Head of caudate nucleus (tissue), 42 donors: Measurements from ENCODE around the gene SHFL.

Experiments used
- DNase-seq, 42 donors: peaks; one replicate each; pipeline versions ENCODE4 v3.0.0 to v3.0.0-alpha.2; 2020 to 2021; ENCODE audit warnings: mixed read lengths in 7 of 42
- intact Hi-C: fragments of 100-400 bp; cut with DNase I; formaldehyde crosslinking; loops from one replicate; pipeline ENCODE4 v1.15.0; 2022

Gene SHFL

DNA sequence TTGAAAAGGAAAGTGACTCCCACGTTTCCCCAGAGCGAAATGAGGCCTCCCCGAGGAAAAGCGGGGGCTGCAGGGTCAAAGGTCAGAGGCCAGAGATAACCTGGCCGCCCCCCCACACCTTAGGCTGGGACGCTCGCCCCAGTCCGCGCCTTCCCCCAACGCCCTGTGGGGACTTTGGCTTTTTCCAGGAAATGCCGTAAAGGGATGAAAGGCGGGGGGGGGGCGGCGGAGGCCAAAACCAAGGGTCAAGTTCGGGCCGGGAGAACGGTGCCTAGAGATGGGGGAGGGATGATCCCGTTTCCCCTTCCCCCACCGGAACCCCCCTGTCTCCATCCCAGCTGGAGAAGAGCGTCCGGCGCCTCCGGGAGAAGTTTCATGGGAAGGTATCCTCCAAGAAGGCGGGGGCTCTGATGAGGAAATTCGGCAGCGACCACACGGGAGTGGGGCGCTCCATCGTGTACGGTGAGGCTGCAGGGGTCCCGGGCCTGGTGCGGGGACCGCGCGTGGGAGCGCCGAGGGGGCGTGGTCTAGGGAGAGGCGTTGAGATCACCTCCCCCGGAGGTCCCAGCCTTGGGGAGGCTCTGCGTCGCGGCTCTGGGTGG lies 575 bp downstream of the SHFL start:
- DNase-seq: peak in 1 of 42 donors; percentile 9
- intact Hi-C loops: no loop called here

DNA sequence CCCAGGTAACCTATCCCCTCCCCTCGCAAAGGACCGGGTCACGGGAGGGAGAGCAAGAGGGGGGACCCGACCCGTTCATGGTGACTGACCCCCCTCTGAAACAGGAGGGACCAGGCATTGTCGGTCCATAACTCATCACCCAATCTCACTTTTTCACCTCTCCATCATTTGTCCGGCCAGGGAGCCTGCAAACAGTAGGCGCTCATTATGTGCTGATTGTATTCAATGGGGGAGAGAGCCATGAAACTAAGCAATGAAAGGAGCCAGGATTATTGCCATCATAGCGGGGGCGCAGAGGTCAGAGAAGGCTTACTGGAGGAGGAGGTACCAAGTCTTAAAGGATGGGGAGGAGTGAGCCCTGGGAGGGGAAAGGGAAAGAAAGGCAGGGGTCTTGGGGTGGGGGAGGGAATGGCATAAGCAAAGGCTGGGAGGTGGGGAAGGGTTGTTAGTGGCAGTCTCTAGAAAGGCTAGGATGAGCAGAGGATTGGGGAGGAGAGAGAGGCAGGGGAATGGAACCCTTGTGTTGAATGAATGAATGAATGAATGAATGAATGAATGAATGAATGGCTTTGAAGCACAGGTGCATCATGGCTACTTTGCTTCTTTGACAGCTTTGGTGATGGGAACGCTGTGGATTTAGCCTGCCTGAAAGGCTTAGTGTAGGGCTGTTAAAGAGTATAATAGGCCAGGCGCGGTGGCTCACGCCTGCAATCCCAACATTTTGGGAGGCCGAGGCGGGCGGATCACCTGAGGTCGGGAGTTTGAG lies 1.4 kb downstream of the SHFL start:
- no peak for DNase-seq
- intact Hi-C loops: no loop called here

DNA sequence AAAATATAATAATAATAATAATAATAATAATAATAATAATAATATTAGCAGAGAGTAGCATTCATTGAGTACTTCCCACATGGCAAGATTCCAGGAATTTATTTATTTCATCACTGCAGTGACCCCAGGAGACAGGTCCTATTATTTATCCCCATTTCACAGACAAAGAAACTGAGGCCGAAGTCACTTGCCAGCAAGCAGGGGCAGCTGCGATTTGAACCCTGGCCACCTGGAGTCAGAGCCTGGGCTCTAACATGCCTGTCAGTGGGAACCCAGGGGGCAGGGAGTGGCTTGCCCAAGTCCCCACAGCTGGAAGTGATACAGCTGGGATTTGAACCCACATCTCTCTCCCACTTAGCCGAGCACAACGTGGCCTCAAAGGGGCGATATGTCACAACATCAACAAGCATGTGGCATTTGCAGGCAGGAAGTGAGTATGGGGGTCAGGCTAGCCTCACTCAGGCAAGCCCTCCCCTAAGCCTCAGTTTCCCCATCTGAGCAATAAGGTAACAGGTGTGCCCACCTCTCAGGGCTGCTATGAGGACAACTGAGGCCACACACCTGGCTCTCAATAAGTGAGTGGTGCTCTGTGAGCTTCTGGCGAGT lies 2.9 kb downstream of the SHFL start:
- intact Hi-C loops: no loop called here
- DNase-seq: no peak

DNA sequence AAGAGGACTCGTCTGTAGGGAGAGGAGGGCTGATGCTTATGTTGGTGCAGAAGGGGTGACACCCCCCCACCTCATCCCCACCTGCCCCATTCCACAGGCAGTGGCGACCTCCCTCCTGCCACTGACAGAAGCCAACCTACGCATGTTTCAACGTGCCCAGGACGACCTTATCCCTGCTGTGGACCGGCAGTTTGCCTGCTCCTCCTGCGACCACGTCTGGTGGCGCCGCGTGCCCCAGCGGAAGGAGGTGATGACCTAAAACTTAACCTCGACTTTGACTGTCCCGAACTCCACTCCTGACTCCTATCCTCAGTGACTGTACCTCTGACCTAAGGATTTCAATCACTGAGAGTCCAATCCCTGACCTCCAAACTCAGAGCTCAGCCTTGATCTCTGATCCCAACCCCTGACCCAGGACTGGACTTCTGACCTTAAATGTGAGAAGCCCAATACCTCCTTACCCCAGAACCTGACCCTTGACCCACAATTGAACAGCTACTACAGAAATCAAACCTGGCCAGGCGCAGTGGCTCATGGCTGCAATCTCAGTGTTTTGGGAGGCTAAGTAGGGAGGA lies 3.8 kb downstream of the SHFL start:
- intact Hi-C loops: loop anchor here (10.0 kb wide), 1 partner anchor 155 kb away; the partner anchor contains the start of gene OLFM2
- DNase-seq: no peak

DNA sequence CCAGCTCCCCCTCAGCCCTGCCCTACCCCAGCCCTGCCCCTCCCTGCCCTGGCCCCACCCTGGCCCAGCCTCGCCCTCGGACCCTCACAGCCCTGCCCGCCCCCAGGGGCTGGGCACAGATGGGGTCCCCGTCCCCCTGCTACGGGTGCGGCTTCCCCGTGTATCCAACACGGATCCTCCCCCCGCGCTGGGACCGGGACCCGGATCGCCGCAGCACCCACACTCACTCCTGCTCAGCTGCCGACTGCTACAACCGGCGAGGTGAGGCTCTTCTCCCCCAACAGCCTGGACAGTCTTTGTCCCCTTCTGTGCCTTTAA lies 5.2 kb downstream of the SHFL start:
- no peak for DNase-seq
- intact Hi-C loops: loop anchor here (10.0 kb wide), 1 partner anchor 157 kb away; the partner anchor contains the start of gene OLFM2

DNA sequence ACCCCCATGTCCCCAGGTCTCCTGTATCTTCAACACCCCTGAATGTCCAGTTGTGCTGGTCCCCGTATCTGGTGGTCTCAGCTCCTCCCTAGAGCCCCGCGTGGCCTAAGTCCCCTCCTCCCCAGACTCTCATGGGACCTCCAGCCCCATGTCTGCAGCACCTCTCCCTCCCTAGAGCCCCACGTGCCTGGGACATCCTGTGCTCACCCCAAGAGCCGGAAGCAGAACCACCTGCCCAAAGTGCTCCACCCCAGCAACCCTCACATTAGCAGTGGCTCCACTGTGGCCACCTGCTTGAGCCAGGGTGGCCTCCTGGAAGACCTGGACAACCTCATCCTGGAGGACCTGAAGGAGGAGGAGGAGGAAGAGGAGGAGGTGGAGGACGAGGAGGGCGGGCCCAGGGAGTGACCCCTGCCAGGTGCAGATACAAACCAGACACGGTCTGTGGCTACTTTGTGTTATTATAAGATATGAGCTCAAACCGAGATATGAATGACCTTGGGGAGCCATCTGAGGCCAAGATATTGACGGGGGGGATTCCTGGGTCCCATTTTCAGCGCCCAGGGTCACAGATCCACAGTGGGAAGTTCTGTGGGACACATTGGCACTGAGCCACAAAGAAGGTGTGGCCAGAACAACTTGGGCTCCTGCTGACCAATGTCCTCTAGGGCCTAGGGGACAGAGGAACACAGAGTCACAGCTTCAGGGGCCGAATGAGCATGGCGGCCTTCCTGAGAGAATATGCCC lies 6.0 kb downstream of the SHFL start:
- intact Hi-C loops: loop anchor here (10.0 kb wide), 1 partner anchor 157 kb away; the partner anchor contains the start of gene OLFM2
- no peak for DNase-seq

DNA sequence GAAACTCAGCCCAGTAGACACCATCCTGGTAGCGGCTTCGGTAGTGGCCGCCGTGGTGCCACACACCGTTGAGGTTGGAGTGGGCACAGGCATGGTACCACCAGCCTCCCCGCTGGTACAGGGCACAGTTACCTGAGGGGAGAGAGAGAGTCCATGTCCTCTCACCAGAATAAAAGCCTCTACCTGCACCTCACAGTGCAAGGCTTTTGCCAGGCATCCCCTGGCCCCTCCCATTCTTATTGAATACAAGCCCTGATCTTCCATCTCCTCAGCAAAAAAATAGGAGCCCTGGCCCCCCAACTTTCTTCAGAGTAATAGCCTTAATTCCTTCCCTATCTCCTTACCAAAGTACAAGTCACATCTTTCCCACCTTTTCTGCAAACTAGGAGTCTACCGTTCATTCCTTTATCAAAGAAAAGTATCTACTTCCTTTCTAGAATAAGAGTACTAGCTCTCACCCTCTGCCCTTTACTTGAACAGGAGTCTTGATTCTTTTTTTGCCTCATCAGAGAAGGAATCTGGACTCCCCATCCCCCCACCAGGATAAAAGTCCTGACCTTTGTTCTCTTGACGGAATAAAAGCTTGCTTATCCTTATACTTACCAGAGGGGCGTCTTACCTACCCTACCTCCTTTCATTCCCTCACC lies 6.7 kb downstream of the SHFL start:
- no peak for DNase-seq
- intact Hi-C loops: loop anchor here (10.0 kb wide), 1 partner anchor 158 kb away; the partner anchor contains the start of gene OLFM2

DNA sequence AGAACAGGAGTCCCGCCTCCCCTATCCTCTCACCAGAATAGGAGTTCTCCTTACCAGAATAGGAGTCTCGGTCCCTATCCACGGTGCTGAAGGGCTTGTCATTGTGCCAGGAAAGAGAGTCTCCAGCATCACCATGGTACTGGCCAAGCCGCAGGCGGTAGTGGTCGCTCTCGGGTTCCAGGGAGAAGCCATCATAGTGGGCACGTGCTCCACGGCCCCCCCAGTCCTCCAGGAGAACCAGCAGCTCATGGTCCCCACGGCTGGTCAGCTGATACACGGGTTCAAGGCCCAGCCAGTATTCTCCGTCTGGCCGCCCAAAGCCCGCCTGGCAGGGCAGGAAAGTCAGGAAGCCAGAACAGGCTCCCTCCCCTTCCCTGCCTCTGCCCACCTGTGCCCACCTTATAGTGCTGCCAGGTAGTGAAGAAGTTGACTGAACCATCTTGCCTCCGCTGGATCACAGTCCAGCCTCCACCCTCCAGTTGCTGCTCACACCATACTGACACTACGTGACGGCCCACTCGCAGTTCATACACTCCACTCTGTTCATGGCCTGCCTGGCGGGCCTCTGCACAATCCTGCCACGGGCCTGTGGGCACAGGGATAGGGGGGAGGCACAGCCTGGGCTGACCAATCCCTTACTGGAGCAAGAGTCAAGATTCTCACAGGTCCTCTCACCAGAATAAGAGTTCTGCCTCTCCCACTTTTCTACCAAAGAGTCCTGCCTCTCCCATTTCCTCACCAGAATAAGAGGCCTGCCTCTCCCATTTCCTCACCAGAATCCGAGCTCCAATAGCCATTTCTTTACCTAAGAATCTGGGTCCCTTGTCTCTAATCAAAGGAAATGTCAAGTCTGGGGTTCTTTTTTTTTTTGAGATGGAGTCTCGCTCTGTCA lies 7.4 kb downstream of the SHFL start:
- no peak for DNase-seq

DNA sequence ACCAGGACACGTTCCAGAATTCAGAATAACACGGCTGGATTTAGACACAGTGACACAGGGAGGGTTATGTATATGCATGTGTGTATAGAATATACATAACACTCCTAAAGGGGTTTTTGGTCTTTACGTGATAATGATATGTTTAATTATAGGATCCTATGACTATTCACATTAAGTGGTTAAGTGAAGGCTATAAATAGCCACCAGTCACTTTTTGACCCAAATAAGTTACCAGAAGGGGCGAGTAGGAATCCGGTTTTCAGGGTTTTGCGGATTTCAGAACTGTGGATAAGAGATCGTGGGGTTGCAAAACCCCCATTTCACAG lies 9.5 kb downstream of the SHFL start:
- DNase-seq: no peak
- intact Hi-C loops: loop anchor here (10.0 kb wide), 1 partner anchor 161 kb away; the partner anchor contains the start of gene OLFM2

More for the DNA sequence above, 7.4 kb downstream of the SHFL start:
- intact Hi-C loops: loop anchor here (10.0 kb wide), 1 partner anchor 159 kb away; the partner anchor contains the start of gene OLFM2

DNA sequence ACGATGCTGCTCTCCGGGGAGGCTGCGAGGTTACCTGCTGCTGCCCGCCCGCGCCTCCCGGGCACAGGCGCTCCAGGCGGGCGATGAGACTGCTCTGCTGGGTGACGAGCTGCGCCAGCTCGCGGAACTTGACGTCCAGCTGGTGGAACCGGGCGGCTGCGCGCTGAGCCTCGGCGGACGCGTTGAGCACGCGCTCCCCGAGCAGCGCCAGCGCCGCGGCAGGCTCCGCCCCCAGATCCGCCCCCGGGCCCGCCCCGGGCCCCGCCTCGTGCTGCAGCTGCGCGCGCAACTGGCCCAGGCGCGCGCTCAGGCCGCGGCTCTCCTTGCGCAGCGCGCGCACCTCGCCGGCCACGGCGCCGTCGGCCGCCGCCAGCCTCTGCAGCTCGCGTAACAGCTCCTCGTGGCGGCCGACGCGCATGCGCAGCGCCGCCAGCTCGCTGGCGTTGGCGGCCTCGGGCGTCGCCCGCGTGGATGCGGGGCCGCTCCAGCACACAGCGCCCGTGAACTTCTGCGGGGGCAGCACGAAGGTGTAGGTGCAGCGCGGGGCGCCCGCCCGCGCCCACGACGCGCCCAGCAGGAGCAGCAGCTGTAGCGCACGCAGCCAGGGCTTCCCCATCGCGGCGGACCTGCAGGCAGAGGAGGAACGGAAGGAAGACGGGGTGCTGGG lies 10.0 kb downstream of the SHFL start:
- intact Hi-C loops: loop anchor here (10.0 kb wide), 1 partner anchor 161 kb away; the partner anchor contains the start of gene OLFM2
- DNase-seq: peak; percentile 42 to 93 (median 88)

DNA sequence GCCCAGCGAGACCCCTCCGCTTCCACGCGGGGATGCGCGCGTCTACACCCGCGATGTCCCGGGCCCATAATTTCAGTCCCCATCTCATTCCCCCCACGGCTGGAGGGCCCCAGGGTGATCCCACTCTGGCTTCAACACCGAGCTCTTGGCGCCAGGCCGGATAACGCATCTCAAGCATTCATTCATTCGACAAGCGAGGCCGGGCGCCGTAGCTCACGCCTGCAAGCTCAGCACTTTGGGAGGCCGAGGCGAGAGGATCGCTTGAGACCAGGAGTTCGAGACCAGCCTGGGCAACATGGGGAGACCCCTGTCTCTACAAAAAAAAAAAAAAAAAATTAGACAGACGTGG lies 10.5 kb downstream of the SHFL start:
- intact Hi-C loops: loop anchor here (10.0 kb wide), 1 partner anchor 162 kb away; the partner anchor contains the start of gene OLFM2
- DNase-seq: peak in 6 of 42 donors; percentile 9 to 51 (median 36)

DNA sequence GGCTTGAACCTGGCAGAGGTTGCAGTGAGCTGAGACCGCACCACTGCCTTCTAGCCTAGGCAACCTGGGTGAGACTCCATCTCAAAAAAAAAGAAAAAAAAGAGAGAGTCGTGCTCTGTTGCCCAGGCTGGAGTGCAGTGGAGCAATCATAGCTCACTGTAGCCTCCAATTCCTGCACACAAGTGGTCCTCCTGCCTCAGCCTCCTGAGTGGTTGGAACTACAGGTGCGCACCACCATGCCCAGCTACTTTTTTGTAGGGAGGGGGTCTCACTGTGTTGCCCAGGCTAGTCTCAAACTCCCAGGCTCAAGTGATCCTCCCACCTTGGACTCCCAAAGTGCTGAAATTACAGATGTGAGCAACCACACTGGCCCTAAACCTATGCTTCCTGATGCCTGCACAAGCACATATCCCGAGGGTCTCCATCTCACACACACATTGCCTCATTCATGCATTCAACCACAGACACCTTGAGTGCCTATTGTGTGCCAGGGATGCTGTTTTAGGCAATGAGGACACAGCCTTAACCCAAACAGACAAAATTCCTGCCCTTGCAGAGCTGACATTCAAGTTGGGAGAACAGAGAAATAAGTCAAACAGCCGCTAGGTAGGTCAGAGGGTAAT lies 14.2 kb downstream of the SHFL start:
- no peak for DNase-seq
- intact Hi-C loops: no loop called here

DNA sequence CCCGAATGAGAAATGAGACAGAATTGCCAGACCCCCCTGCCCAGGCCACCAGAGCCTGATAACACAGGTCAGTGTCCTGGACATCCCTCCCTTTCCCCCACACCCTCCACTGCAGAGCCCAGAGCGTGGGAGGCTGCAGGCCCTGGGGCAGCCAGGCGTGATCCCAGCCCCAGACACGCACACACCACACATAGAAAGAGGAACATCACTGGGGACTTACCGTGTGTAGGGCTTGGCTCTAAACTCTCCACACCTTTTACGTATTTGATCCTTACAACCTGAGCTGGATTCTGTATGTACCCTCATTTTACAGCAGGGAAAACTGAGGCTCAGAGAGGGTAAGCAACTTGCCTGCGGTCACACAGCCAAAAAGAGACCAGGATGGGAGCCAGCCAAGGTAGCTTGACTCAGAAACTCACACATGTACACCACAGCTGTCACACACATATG lies 16.7 kb downstream of the SHFL start:
- intact Hi-C loops: no loop called here
- DNase-seq: no peak

DNA sequence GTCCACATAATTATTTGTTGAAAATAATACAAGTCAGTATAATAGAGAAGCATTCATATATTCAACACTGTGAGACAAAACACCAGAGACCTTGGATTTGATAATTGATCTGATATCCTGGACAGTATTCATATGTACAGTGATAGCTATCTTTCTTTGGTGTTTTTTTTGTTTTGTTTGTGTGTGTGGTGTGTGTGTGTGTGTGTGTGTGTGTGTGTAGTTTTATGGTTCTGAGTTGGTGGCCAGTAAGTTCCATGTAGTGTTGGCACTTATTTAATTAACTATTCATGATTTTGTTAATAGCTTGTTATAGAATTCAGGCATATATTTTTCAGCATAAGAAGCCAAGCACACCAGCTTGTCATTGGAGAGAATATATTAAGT lies 18.0 kb downstream of the SHFL start:
- no peak for DNase-seq
- intact Hi-C loops: no loop called here

DNA sequence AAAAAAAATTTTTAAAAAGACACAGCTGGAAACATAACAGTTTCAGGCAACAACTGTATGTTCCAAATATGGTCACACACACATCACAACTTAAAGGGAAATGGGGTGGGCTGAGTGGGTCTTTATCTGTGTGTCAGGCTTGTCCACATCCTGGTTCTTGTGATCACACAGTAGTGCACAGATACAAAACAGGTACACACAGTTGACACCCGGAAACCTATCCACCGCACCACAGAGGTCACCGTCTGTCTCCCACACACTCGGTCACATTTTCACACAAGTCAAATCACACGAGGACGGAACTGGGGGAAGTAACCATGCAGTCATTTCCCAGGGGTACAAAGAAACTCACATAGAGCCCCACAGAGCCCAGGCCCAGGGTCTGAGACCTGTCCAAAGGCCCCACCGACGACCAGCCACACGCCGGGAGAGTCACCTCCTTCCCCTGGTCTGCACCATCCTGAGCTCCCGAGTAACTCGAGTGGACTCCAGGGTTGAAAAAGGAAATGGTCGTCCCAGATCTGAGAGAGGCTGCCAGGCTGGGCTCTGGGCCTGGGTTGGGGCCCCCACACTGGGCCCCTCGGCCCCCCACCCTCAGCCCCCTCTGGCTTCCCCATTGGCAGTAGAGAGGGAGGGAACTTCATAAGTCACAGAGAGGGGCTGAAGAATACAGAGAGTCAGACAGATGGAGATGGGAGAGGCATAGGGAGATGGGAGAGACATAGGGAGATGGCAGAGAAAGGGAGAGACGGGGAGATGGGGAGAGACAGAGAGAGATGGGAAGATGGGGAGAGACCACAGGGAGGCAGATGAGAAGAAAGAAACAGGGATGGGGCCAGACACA lies 18.8 kb downstream of the SHFL start:
- no peak for DNase-seq
- intact Hi-C loops: no loop called here
